Measurements from ENCODE around the gene UGT2B10. TPM values are rescaled to one million over a fixed set of nuclear protein-coding genes. Genes with fewer than 3 reads are reported as not detected.

Gene UGT2B10
- total and polyA plus RNA-seq, 2 donors (not counting 3 experiments of a cell fraction or from before 2014, with no cell fraction given), result not detected

DNA sequence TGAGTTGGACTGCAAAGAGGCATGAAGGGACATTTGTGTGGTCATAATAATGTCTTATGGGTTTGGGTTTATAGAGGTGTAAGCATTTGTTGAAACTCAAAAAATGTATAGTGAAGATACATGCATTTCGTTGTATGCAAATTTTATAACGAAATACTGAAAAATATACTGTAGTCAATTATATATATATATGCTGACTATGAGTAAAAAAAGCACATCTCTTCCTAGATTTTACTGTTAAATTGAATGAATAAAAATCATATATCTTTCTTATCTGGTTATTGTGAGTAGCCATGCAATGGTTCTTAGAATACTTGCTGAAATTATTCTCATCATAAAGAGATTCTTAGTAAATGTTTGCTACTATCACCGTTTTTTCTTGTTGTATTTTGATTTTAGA lies 34.5 kb downstream of the UGT2B10 start:
- peaks cover 2% of the 10 kb centered on the region for H3K9me3 ChIP-seq (replicated peaks; ENCODE audit: control insufficient read depth, insufficient read depth, low read length)
- H3K9ac ChIP-seq (replicated peaks; ENCODE audit: extremely low read depth, insufficient read depth, low read length), result no peak overlapping the region
- TF ChIP-seq, protein P1, sequence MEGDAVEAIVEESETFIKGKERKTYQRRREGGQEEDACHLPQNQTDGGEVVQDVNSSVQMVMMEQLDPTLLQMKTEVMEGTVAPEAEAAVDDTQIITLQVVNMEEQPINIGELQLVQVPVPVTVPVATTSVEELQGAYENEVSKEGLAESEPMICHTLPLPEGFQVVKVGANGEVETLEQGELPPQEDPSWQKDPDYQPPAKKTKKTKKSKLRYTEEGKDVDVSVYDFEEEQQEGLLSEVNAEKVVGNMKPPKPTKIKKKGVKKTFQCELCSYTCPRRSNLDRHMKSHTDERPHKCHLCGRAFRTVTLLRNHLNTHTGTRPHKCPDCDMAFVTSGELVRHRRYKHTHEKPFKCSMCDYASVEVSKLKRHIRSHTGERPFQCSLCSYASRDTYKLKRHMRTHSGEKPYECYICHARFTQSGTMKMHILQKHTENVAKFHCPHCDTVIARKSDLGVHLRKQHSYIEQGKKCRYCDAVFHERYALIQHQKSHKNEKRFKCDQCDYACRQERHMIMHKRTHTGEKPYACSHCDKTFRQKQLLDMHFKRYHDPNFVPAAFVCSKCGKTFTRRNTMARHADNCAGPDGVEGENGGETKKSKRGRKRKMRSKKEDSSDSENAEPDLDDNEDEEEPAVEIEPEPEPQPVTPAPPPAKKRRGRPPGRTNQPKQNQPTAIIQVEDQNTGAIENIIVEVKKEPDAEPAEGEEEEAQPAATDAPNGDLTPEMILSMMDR (IDR thresholded peaks at IDR 0.05; ENCODE audit: extremely low read depth in 1 of 2, insufficient read depth in 1 of 2, low read depth in 1 of 2, low read length in 2 of 2), result no peak
- TF ChIP-seq POLR2AphosphoS5 (IDR thresholded peaks at IDR 0.05; ENCODE audit: insufficient read depth, low read depth, low read length) (no peak), POLR2A (IDR thresholded peaks at IDR 0.05; ENCODE audit: low read depth, low read length) (no peak), EZH2 (IDR thresholded peaks at IDR 0.05; ENCODE audit: borderline replicate concordance, low read depth, low read length, severe bottlenecking) (no peak), JUN (IDR thresholded peaks at IDR 0.05; ENCODE audit: borderline replicate concordance, insufficient read depth, insufficient read length, low read depth) (no peak), FOS (IDR thresholded peaks at IDR 0.05; ENCODE audit: borderline replicate concordance, insufficient read depth, low read length) (no peak), GATA2 (IDR thresholded peaks at IDR 0.05; ENCODE audit: insufficient read depth, insufficient read length, low read depth, low read length) (no peak)
- TF ChIP-seq, protein P2, sequence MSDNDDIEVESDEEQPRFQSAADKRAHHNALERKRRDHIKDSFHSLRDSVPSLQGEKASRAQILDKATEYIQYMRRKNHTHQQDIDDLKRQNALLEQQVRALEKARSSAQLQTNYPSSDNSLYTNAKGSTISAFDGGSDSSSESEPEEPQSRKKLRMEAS (IDR thresholded peaks at IDR 0.05; ENCODE audit: insufficient read depth, insufficient read length), result no peak
- ChIA-PET POLR2A (no interaction called here), CTCF (no interaction called here)
- no TSS peak for BruUV-seq (replicated peaks)
- FAIRE-seq (no peak), DNase-seq (ENCODE audit: low read depth, low spot score) (no peak)
- H3K27me3 ChIP-seq (ENCODE audit: control insufficient read depth in 2 of 2, insufficient read depth in 2 of 2, low read length in 2 of 2), result no peaks in the 10 kb centered on the region
- no peaks in the 10 kb centered on the region for H3K79me2 ChIP-seq (ENCODE audit: control insufficient read depth, insufficient read depth, low read length)
- H2AFZ ChIP-seq (ENCODE audit: low read depth, low read length), result no peak overlapping the region
- no peak overlapping the region for H3K27ac ChIP-seq (ENCODE audit: insufficient read depth, low read depth, low read length)
- no peak overlapping the region for H3K4me2 ChIP-seq (ENCODE audit: insufficient read depth, low read length)
- dilution Hi-C loops (cut with MboI; ENCODE audit: extremely low pct_ligation_motif_present, low sequenced_read_pairs) (no loop called here), intact Hi-C loops (cut with micrococcal nuclease) (no loop called here)
- no peaks in the 10 kb centered on the region for H3K36me3 ChIP-seq (ENCODE audit: control insufficient read depth in 2 of 2, extremely low read depth in 1 of 2, insufficient read depth in 2 of 2, low read length in 2 of 2)
- no peaks in the 10 kb centered on the region for H3K4me1 ChIP-seq (ENCODE audit: control insufficient read depth, extremely low read depth, insufficient read depth, low read length)
- H3K4me3 ChIP-seq (replicated peaks in 1 of 3; ENCODE audit: insufficient read depth in 1 of 3, low read depth in 1 of 3, low read length in 3 of 3), result no peak overlapping the region
- no peaks in the 10 kb centered on the region for H3K9me1 ChIP-seq (replicated peaks; ENCODE audit: control insufficient read depth, extremely low read depth, insufficient read depth, low read length)
- no peaks in the 10 kb centered on the region for H4K20me1 ChIP-seq (replicated peaks; ENCODE audit: control insufficient read depth, extremely low read depth, insufficient read depth, low read length)
